ENCODE results near the gene SHFL.

SHFL gene

DNA sequence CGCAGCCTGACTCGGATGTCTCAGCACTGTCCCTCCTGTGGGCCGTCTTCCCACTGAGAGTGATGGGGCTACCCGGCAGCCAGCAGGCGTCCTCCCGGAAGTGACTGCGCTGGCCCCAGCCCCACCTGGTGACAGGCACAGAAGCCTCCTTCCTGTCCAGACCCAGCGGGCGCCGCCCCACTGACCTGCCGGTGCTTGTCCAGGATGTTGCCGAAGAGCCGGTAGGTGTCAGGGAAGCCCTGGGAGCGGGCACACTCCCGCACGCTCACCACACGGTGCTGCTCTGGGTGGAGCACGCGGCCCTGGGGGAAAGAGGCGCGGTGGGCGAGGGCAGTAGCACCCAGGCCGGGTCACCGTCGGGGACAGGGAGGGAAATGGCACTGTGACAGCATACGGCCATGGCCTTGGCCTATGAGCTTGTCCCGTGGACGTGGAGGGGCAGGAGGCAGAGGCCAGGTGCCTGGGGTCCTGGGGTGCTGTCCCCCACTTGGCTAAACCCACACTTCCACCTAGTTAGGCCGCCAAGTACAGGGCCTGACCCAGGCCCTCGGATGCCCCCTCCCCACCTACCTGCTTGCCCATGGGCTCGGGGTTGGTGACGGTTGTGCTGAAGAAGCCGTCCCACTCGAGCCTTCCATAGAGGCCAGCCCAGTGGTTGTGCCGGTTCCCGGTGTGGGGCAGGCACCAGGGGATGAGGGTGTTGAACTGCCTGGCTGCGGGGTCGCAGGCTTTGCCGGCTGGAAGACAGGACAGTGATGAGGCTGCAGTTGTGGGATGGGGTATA is 49.6 kb downstream of the SHFL start:
- no peak for FAIRE-seq

DNA sequence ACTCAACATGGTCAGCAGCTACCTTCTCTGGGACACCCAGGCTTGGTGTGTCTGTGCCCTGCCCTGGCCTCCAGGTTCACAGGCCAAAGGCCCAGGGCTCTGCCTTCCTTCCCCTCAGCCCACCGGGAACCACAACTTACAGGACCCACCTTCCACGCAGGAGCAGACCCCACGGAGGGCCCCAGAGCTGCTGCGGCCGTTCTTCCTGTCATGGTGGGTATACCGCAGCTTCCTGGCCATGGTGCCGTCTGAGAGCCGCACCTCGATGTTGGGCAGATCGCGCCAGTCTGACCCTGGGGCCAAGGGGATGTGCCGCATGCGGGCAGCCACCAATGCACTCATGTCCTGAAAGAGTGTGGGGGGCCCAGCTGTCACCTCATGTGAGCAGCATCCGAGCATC is 50.8 kb downstream of the SHFL start:
- FAIRE-seq = no peak

DNA sequence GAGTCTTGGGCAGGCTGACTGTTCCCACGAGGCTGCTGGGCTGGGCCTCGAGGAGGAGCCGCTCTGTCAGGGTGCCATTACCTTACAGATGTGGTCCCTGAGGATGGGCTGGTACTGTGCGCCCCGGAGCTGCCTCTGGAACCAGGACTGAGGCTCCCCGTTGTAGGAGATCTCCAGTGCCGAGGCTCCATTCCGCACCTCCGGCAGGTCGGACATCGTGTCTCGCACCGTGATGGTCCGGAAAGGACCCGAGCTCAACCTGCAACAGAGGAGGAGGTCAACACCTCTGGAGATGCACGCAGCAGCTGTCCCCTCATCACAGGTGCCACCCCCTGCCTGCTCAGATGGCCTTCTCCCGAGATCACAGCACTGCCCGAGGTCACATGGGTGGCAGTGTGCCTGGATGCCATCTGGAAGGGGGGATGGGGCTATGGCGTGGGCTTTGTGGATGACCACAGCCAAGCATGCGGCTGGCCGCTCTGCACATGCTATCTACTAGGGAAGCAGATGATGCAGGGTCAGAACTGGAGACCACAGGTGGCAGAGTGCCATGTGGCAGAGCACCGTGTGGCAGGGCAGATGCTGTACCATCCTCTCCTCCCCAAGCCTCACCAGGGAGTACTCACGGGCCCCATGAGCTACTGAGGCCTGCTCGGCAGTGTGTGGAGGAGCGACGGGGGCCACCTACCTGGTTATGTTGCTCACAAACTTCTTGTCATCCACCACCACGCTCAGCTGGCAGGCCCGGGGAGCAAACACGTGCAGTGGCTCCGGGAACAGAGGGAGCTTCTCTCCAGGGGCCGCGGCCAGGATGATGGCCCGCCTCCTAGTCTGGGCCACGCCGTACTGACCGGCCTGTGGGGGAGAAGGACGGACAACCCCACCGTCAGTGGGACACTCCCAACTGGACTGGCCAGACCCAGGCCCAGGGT is 51.9 kb downstream of the SHFL start:
- FAIRE-seq = no peak

DNA sequence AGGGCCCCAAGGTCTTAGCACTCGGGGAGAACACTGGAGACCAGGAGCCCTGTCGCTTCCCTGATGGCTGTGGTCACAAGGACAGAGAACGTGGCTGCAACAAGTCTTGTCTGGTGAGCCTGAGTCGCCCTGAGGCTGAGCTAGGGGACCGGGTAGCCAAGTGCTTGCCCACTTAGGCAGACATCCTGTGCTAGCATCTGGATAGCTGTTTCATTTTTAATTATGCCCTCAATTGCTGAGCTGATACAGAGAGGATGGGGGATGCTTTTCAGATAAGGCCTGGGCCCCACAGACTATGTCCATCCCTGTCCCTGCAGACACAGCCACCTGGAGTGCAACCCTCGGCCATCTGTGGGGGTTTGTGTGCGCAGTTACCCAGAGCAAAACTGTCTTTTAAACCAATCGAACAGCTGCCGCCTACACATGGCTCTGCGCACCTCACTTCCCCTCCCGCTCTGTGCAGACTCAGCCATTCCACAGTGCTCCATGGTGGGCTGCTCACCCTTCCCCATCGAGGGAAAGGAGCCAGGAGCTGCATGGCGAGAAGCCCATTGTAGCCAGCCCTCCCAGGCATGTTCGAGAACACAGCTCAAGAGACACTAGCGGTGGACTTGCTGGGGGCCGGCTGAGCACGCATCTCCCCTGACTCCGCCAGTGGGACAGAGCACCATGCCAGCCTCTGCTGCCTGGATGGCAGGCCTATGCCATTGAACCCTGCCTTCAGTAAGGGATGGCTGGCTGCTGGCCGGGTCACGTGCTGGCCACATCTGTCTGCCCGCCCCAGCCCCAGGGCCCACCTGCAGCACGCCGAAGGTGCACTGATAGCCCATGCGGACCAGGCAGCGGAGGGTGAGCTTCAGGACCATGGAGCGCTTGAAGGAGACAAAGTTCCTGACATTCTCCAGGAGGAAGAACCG is 53.0 kb downstream of the SHFL start:
- no peak for FAIRE-seq

DNA sequence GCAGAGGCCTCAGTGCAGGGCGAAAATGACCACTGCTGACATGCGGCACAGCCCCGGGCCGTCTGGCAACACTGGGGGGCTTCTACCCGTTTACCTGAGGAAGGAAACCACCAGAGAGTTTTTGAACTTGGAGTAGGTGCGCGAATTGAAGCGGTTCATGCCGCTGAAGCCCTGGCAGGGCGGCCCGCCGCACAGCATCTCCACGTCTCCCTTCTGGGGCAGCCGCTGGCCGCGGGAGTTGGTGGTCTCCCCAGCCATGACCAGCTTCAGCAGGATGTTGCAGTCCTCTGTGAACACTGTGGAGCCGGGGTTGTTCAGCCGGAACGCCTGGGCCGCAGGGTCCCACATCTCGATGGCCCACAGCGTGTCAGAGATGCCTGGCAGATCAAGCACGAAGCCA is 53.8 kb downstream of the SHFL start:
- FAIRE-seq = no peak

DNA sequence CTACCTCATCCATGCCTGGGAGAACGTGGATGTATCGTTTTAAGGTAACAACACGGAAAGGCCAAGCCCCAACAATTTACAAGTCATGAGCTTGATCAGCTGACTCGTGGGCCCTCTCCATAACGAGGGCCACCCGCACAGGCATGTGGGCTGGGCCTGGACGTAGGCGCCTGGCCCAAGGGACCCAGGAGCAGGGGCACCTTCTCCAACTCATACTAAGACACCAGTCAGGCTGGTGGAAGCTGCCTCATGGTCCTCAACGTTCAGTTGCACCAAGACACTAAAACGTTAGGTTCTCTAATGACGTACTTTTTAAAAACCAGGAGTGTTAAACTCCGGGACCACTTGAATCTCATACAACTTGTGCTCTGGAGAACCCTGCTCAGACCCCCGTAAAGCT is 55.4 kb downstream of the SHFL start:
- no peak for FAIRE-seq

DNA sequence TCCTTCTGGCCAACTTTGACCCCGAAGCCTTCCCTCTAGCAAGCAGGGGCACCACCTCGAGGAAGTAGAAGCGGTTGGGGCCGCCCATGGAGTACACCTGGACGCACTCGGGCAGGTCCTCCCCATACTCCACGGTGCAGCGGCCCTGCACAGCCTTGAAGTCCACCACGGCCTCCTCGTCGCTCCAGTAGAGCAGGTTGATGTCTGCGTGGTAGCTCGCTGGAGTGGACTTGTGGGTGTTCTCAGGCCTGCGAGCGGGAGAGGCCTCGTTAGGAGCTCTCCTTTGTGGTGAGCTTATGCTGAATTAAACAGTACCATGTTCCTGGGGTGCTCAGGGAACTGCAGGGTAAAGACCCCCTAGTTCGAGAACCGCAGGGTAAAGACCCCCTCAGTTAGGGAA is 55.9 kb downstream of the SHFL start:
- no peak for FAIRE-seq
